Left kidney (tissue), 1 donor: ENCODE results near the gene MCEE. TPM values are rescaled to one million over a fixed set of nuclear protein-coding genes. Genes with fewer than 3 reads are reported as not detected.

Experiments
- polyA plus RNA-seq: library from polyadenylated mRNA; unstranded; fragments of 120-200 nt; gene quantifications from one replicate; pipeline ENCODE4 v1.2.1, GENCODE V29; 2013; ENCODE audit not compliant: insufficient read length

The MCEE gene
- polyA plus RNA-seq, 1 donor: 28.3 TPM

Other genes starting within 250 kb of the MCEE start
- gene VAX2, start 229.7 kb downstream of the MCEE start, polyA plus RNA-seq: 0.71 TPM
- 58.5 TPM for gene ATP6V1B1, start 194.3 kb downstream of the MCEE start, polyA plus RNA-seq
- gene ANKRD53, start 151.6 kb downstream of the MCEE start, polyA plus RNA-seq: 0.90 TPM
- gene TEX261, start 135.4 kb downstream of the MCEE start, polyA plus RNA-seq: 62.1 TPM
- gene NAGK, start 61.6 kb downstream of the MCEE start, polyA plus RNA-seq: 93.5 TPM
- gene MPHOSPH10, start 405 bp upstream of the MCEE start, polyA plus RNA-seq: 55.8 TPM
- gene PAIP2B, start 96.9 kb upstream of the MCEE start, polyA plus RNA-seq: 21.6 TPM
- 285 TPM for gene ZNF638, start 201.6 kb upstream of the MCEE start, polyA plus RNA-seq